AG10803 (cell line): Measurements from ENCODE around the gene SRCIN1.

Source experiments
- DNase-seq: peaks from one replicate; pipeline ENCODE4 v3.0.0; 2010; ENCODE audit warnings: low read depth
- H3K4me3 ChIP-seq: 2 replicates; pipeline ENCODE4 v1.5.1; 2011; ENCODE audit warnings: mild to moderate bottlenecking, low read length, control low read depth
- TF ChIP-seq, protein P1 (sequence below): conservative IDR thresholded peaks from 2 replicates; pipeline ENCODE4 v1.5.1; 2011; ENCODE audit warnings: mild to moderate bottlenecking, low read length, control low read depth, inconsistent platforms

Gene SRCIN1

DNA sequence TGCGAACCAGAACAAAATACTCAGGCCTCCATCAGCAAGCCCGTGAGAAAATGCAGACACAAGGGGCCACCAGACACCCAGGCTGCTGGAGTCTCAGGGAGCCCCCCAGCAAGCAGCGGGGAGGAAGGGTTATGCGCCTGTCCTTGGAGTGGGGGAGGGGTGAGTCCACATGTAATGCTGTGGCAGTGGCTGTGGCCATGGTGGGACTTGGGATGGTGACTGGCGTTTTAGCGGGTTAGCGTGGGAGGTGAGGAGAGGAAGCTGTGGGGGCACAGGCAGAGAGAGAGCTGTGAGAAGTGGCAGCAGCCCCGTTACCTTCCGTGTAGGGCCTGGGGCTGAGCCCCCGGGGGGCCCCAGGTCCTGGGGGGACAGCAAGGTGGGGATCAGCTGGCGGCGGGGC lies 58.3 kb downstream of the SRCIN1 start:
- DNase-seq, result no peak

DNA sequence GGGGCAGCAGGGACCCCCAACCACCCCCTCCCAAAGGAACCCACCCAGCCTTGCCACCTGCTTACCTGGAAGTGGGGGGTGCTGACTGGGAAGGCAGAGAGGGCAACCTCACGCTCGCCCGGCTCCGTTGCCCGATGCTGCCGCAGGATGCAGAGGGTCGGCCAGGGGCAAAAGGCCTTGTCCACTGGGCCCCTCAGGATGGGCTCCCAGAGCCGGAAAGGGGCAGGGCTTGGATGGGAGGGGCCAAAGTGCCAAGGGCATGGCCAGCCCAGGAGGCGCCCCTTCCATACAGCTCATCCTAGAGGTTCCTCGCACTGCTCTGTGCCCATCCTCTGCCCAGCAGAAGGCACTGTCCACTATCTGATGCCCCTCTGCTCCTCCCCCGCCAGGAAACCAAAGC lies 59.4 kb downstream of the SRCIN1 start:
- DNase-seq, result no peak
- no peak overlapping the region for H3K4me3 ChIP-seq
- TF ChIP-seq, protein P1, sequence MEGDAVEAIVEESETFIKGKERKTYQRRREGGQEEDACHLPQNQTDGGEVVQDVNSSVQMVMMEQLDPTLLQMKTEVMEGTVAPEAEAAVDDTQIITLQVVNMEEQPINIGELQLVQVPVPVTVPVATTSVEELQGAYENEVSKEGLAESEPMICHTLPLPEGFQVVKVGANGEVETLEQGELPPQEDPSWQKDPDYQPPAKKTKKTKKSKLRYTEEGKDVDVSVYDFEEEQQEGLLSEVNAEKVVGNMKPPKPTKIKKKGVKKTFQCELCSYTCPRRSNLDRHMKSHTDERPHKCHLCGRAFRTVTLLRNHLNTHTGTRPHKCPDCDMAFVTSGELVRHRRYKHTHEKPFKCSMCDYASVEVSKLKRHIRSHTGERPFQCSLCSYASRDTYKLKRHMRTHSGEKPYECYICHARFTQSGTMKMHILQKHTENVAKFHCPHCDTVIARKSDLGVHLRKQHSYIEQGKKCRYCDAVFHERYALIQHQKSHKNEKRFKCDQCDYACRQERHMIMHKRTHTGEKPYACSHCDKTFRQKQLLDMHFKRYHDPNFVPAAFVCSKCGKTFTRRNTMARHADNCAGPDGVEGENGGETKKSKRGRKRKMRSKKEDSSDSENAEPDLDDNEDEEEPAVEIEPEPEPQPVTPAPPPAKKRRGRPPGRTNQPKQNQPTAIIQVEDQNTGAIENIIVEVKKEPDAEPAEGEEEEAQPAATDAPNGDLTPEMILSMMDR, result no peak

More for the DNA sequence above, 58.3 kb downstream of the SRCIN1 start:
- TF ChIP-seq, protein P1, result no peak
- no peak overlapping the region for H3K4me3 ChIP-seq

DNA sequence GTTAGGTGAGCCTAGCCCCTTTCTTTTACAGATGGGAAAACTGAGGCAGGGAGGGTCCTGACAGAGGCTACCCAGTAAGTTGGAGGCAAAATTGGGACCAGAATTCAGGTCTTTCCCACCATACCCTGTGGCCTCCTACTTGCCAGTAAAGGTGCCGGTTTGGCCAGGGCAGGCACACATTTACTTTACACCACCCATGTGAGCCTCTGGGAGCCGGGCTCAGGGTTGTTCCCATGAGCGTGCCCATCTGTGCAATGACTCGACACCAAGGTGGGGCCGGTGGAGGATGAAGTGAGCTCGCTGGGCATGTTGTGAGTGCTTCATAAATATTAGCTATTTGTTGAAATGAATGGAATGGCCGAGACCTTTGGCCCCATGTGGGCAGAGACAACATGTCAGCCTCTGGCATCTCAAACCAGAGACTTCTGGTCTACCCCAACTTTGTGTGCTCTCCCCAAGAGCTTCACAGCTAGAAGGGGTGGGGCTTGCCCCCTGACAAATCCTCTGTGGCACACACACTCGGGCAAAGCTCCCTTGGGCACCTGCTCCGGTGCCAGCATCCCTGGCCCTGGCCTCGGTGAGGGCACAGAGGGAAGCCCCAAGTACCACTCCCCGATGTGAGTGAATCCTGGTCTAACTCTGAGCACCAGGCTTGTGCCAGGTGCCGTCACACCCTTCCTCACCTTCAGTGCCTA lies 60.1 kb downstream of the SRCIN1 start:
- TF ChIP-seq, protein P1, result no peak
- no peak for DNase-seq
- H3K4me3 ChIP-seq, result no peak overlapping the region

DNA sequence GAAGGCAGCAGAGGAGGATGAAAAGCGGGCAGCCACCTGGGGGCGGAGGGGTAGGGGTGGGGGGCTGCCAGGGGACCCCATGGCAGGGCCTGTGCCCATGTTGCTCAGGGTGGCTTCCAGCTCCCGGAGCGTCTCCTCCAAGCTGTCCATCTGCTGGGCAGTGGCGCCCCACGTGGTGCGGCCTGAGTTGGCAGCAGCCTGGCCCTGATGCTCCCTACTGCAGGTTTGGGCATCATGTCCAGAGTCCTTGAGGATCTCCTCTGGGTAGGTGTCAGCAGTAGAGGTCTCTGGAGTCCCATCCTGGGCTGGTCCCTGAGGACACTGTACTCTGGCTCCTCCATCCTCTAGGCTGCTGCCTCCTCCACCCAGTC lies 60.9 kb downstream of the SRCIN1 start:
- H3K4me3 ChIP-seq, result no peak overlapping the region
- no peak for DNase-seq
- TF ChIP-seq, protein P1, result no peak

DNA sequence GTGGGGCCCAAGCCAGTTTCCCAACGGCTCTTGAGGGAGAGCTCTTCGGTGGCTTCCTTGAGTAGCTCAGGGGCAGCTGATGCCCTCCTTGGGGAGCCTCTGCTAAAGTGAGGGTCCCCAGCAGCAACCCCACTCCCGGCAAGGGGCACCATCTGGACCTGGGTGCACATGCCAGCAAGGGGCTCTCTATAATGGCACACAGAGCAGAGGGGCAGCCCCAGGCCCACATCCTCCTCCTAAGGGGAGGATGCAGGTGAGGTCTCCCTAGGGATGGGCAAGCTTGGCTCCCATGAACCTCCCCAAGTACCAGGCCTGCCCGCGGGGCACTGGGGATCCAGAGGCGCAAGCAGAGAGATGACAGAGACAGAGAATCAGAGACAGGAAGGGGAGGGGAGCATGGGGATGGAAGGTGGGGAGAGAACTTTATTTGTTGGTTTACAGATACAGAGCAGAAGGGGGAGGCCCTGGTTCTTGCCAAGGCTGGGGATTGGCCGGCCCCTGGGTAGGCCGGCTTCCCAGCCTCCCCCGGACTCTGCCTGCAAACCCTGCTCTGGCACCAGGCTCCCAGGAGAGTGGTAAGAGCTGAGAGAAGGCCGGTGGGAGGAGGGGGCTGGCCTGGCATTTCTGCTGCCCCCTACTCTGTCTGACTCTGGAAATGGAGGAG lies 61.4 kb downstream of the SRCIN1 start:
- TF ChIP-seq, protein P1, result no peak
- H3K4me3 ChIP-seq, result no peak overlapping the region
- DNase-seq, result no peak

DNA sequence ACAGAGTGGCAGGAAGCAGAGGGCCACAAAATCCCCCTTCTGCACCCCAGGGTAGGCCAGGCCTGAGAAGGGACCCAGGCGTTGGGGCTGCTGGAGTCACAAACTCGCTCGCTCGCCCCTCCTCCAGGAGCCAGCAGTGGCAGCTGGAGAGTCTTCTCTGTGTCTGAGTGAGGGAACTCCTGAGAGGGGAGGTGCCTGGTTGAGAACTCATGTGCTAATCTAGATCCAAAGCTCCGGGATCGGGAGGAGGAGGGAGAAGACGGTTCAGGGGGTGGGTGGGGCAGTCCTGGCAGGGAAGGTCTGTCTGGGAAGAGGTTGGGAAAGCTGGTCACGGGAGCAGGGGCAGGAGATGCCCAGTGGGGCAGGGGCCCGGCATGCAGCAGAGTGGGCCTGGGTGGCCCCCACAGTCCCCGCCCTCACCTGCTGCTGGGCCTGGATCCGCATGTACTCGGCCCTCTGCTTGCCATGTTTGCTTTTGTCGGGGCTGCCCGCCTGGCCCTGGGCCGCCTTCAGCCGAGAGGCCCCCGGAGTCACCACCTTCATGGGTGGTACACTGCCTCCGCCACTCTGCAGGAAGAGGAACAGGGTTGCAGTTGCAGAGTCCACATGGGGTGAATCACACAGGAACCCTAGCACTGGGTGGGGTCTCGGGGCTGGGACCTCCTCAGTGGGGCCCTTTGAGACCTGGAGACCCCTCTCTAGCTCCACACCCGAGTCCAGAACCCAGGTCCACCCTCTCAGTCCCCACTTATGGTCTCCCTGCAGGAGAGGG lies 62.2 kb downstream of the SRCIN1 start:
- no peak overlapping the region for H3K4me3 ChIP-seq
- DNase-seq, result no peak
- TF ChIP-seq, protein P1, result no peak
